Stimulated activated CD4-positive, alpha-beta T cell treated with anti-CD3 and anti-CD28 coated beads, Interleukin-12 subunit alpha, Interleukin-12 subunit beta, amount 100 ng/mL, for 48 hours (primary cell): ENCODE data around the gene EPB42.

Experiments
- DNase-seq, 3 donors: peaks; one replicate each; pipeline ENCODE4 v3.0.0-alpha.2; 2020; ENCODE audit warnings: low read depth in 2 of 3, low spot score in 1 of 3

The EPB42 gene

DNA sequence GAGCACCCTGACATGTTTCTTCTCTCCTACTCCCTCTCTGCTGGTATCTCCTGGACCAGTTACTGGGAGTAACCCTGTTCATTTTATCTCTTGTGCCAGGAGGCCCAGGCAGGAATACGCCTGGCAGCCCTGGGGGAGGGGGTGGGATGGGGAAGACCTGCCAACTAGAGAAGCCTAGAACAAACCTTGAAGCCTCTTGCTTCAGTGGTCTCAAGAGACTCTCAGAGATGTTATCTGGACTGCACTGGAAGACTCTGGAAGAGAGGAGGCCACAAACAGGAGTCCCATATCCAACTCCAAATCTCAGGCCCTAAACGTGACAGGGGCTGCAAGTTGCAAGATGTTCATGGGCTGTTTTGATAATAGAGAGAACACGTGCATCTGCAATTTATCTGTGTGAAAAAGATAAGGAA, at the start of gene EPB42:
Gene EPB42, minus strand, starts transcription at position 28 of the 413 bp plus-strand sequence. CDS start 193 bp downstream, outside the sequence.
- no peak for DNase-seq

DNA sequence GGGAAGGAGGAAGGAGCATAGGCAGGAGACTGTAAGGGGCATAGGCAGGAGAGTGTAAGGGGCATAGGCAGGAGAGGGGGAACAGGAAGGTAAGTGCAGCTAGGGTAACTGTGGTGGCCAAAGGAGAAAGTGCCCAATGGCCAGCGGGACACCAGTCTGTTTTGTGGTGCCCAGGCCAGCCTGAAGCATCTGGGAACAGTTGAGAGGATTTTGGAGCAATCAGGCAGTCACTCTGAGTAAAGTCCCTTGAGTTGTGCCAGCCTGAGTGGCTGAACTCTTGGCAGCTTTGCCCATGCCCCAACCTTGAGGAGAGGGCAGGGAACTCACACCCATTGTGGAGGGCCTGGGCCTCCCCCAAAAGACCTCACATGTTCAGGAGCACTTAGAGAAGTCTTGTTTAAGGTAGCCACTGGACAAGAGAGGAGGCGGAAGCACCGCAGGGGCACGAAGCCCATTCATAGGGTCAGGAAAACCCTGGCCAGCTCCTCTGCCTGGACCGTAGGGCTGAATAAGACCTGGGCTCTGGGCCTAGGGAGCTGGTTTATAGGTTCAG, 49.4 kb upstream of the EPB42 start:
- DNase-seq = no peak

DNA sequence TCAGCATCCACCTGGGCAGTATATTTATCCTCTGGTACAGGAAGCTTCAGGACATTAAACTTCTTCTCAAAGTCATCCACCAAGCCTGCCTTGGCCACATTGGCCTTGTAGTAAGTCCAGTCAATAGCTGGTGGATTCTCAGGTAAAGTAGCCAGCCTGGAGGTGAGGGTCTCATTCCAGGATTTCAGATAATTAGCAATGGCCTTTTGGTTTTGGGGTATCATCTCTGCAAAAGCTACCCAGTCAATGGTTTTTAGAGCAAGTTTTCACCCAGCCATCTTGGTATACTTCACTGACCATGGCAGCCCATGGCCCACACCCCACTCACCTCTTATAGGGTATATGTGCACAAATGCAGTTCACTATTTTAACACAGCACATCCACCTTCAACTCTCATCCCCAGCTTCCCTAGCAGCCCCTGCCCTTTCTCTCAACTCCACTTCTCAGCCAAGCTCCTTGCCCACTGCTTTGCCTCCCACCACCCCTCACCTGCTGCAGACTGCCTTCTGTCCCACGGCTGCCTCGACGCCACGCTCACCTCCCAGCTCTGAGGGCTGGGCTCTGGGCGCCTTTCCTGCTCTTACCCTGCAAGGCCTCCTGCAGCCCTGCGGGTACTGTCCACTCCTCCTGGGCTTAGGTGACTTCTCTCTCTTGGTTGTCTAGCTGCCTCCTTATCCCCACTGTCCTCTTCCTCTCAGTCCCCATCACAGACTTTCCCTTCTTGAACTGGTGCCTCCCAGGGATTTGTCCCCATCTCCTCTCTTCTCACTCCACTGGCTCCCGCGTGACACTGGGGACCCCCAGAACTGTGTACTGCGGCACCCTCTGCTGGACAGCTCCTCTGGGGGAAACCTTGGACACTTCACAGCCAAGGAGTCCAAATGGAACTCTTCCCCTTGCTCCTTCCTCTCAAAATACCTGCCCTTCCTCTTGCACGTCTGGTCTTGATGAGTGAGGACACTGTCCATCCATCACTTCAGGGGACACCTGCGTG, 47.6 kb upstream of the EPB42 start:
- no peak for DNase-seq

DNA sequence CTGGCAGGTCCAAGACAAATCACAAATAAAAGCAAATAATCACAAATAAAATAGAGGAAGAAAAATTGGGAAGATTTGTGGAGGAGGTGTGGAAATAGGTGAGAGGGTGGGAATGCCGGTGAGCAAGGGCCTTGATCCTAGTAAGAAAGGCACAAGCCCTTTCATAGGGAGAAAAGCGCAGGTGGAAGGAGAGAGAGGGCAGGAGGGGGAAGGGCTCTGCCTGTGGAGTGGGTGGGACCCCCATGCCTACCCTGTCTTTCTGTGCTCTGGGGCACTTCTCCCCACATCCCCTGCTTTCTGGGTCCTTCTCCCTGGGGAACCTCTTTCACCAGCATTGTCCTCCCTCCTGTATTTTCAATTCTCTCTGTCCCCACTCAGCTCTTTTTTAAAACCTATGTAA, 46.6 kb upstream of the EPB42 start:
- DNase-seq = no peak

DNA sequence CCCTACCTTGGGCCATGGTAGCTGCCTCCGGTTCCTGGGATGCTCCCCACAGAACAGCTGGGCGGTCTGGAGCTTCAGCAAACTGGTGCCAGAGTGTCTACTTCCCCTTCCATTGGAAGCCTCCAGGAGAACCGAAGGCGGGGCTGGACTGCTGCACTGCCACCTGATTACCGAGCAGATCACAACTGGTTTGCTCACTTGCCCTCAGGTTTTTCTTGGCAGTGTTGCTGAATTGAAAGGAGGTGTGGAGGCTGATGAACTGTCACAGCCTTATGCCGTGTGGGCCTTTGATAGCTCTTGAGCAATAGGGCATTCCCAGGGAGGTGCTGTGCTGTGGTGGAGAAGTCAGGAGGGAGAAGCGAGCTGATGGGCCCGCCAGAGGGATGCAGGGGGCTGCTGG, 46.0 kb upstream of the EPB42 start, which contains the start of gene TGM5:
Gene TGM5, minus strand, starts transcription at position 95 of the 400 bp plus-strand sequence. Its CDS starts 79 bp downstream, at position 16.
- DNase-seq = no peak

DNA sequence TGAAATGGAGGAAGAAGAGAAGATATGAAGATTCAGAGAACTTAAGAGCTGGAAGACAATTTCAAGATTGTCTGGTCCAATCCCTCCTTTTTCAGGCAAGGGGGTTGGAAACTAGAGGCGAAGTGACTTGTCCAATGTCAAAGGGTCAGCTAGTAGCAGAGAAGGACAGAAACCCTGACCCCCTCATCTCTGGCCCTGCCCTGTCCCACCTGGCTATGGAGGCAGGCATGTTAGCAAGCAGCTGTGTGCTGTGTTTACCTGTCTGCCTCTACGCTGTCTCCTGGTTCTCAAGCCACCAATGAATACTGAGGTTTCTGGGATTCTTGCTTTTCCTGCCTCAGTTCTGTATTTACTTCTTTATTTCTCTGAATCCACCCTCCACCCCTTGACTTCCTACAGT, 45.6 kb upstream of the EPB42 start:
- no peak for DNase-seq

DNA sequence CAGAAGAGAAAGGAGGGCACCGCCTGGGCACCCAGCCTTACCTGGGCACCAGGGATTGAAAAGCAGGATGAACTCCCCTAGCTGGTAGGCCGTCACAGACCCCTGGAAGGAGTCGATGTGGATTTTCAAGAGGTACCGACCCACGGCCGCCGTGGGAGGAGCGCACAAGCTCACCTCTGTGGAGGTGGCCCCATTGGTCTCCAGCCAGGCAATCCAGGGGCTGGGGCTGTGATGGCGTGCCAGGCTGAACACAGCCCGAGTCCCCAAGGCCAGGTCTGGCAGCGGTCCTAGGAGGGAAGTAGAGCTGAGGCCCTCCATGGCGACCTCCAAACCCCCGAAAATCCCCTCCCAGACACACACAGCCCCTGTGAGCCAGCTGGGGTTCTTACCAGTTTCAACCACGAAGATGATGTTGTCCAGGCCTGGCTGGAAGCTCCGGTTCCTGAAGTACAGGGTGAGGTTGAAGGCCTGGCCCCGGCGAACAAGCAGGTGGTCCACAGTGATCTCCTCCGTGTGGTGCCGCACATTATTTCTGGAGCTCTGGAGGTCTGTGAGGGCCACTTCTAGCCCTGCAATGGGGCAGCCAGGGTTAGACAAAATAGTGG, 39.3 kb upstream of the EPB42 start:
- no peak for DNase-seq

DNA sequence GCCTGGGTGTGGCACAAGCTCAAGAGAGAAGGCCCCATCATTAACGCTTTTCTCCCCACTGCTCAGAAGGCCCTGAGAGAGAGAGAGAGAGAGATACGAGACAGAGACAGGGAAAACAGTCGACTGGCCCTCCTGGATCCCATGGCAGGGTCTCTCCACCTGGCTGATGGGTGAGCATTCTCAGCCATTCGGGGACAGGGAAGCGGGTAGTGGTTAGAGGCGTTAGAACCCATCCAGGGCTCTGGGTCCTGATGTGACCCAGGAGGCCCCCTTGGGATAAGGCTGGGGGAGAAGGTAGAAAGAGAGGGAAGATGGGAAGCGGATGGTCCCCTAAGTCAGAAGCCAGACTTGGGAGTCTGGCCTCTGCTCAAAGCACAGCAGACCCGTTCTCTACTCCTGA, 38.0 kb upstream of the EPB42 start:
- no peak for DNase-seq

DNA sequence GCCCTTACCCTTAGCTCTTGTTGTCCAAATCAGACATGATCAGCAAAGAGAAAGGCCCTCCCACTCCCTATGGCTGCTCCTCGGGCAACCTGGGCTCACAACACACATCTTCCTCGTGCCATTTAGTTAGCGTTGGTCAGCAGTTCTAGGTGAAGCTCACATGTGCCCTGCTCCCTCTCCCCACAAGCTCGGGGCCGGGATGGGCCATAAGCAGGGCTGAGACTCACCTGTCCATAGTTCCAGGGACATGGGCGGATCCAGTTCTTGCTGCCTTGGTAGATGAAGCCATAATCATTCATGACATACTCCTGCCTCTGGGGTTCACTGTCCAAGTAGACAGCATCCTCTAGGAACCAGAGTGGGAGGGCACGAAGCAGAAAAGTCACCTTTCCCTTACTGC, 35.5 kb upstream of the EPB42 start:
- no peak for DNase-seq

DNA sequence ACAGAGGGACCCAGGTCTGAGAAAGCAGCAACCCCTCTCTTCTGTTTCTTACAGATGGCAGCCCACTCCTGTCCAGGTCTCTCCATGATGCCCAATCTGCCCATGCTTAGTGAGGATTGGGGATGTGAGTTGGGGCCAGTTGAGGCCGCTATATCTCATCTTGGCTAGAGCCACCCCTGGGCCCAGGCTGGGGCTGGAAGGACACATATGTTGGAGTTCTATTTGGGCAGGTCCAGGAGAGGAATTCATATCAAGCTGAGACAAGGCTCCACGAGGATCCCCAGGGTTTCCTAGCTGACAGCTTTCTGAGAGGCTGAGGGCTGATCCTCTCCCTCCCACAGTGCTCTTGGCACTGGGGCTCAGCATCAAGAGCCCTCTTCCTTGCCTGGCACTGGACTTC, 34.6 kb upstream of the EPB42 start:
- DNase-seq = no peak

DNA sequence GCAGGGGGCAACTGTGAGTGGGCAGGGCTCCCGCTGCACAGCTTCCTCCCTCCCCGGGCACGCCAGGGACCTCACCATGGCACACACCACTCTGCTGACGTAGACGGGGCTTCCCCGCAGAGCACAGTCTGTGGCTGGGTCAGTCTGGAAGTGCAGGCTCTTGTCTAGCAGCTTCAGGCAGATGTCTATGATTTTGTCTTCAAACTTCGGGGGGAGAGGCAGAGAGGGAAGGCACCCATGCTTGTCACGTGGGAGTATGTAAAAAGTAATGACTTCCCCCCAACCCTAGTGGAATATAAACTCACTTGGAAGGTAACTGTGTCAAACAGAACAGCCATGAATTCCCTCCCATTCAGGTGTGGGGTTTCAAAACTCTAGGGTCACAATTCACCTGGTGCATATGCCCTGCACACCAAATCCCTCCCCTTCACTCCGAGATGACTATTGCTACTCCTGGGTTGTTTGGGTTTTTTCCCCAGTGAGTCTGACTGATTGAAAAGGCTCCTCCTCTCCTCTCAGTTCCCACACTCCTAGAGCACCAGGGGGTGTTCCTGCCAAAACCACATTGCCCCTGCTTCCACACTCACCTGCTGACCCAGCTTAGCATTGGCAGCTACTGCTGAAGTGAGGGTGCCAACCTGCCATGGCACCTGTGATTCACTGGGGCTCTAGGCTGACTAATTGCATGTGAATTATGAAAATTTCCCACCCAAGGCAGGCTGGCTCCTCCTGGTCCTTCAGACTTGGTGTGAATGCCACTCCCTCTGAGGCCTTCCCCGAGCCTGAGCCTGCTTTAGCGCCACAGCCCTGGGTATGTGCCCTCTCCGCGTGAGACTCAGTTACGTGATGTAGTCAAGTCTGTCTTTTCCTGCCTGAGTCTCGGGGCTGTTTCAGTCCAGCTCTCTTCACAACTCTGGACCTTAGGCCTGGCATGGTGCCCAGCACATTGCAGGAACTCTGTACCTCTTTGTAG, 32.9 kb upstream of the EPB42 start:
- no peak for DNase-seq

DNA sequence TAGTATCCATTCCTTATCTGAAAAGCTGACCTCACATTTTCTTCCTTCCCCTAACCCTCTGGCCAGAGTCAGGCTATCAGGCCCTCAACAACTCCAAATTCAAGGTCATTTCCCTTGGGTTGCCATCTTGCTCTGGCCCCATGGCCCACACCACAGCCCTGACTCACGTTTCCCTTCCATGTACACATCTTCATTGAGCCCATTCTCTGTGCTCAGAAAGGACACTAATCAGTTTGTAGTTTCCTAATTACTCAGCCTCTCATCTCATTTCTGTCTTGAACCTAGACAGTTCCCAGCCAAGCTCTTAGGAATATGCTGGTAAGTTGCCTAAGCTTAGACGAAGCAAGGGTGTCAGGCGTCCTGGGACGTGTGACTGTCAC, 31.0 kb upstream of the EPB42 start:
- peak in 1 of 3 donors; percentile 19 for DNase-seq

DNA sequence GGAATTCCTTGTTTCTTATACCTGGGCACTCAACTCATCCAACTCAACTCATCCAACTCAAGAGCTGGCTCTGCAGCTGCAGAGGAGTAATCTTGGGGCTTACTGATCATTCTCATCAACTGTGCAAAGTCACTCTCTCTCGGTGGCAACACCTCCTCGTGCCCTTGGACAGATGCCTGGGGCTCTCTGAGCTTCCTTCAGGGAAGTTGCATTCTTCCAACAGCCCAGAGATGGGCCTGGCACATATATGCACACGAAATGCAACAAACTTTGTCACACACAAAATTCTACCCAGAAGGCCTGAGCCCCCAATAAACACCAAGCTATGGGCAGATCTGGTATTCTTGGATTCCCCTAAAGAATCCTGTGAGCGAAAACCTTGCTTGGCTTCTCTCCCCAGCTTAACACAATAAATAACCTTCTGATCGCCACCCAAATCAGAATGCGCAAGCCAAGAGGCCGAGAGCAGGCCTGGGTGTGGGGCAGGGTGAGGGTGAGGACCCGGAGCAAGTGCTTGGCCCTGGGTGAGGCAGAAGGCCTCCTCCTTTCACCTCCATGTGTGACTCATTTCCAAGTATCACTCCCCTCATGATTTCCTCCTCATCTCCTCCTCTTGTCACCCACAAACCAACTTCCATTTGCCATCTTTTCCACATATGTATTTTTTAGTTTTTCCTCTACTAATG, 30.5 kb upstream of the EPB42 start:
- no peak for DNase-seq

DNA sequence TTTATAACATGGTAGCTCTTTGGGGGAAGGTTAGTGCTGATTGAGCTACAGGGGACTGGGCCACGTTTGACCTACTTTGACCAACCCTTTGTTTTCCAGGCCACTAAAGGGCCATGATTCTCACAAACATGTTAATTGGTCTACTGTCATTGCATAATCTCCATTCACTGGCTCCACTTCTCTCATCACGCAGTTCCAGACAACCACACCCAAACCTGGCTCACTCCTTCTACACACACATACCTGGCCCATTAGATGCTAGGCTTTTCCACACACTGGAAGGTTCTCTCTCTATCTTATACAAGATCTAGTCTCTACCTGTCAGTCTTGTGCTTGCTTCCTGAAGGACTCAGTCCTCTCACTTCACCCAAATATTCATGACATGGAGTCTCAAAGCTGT, 30.0 kb upstream of the EPB42 start:
- no peak for DNase-seq

DNA sequence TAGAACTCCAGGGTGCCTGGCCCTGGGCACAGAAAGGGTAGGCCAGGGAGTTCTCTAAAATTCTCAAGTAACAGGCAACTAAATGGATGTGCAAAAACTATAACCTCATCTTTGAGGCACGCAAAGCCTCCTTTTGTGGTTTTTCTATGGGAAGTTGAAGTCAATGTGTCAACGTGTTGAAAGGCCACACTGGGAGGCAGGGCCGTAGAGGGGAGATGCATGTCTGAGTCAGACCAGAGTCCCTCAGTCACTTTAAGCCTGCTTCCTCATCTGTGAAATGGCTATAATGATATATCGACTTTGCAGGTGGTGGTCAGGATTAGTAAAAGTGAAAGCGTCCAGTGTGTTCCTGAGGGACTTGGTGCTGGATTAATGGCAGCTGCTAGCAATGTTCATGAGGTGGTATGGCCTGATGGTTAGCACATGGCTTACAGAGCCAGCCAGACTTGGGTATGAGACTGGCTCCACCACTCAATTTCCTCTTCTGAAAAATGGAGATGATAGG, 28.9 kb upstream of the EPB42 start:
- DNase-seq = no peak

DNA sequence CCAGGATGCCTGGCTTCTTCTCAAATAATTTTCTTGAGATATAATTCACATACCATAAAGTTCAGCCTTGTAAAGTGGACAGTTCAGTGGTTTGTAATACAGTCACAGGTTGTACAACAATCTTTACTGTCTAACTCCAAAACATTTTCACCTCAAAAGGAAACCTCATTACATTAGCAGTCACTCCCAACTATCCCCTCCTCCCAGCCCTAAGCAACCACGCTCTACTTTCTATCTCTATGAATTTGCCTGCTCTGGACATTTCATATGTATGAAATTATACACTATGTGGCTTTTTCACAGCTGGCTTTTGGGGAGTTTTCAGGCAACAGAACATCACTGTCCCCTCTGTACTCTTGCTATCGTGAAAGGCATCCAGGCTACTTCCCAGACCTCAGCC, 28.4 kb upstream of the EPB42 start:
- no peak for DNase-seq

DNA sequence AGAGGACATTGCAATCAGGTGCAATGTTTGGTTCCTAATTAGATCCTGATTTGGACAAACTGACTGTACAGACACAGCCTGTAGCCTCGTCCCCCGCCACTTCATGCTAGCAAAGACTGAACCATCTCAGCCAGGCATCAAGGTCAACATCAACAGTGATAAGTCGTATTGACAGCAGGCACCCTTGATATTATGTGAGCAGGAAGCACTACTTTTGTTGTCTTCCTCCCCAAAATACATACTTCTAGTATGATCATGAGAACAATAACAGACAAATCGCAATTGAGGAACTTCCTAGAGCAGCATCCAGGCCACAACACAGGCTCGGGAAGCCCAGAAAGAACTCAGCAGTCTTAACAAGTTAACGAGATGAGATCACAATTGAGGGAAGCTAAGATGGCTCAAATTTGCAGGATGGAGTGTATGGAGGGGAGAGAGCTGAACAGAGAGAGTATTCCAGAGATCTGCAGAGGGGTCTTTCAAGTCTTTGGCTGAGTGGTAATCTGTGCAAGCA, 25.5 kb upstream of the EPB42 start:
- no peak for DNase-seq

DNA sequence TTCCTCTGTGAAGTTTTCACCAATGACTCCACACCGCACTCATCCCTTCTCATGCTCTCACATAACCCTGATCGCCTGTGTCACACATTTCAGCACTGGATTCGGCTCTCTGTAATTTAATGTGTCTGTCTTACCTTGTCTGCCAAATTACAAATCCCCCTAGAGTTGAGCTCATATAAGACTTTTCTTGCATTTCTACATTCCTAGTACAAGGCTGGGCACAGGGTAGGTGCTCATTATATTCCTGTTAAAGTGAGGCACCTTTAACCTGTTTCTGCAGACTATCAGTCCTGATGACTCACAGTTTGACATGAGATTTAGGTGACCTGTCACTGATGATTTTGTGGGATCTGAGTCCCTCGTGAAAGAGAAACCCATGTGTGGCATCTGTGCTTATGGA, 23.3 kb upstream of the EPB42 start:
- DNase-seq = no peak

DNA sequence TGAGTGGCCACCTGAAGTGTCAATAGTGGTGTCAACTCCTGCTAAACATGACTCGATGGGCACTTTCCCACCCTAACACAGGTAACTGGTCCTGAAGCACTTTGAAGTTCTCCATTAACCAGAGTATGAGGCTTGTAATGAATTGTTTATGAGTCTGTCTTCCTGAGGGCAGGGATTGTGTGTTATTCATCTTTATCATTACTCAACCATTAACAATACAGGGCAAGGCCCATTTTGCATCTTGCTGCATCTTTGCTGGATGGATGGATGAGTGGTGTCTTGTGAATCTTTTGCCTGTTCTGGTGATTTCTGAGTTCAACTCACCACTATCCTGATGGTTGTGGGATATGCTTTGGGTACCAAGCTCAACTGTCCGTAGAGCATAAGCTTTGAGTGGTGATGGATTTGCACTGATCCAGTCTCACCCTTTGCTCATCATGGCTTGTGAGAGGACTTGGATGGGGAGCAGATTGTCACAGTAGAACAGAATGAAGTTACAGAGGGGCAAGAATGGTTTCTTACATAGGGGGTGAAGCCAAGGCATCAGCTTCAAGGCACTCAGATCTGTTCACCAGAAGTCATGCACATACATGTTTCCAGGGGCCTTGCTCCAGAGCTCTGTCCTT, 22.3 kb upstream of the EPB42 start:
- DNase-seq = no peak
